Fibroblast of pulmonary artery (primary cell): ENCODE results near the gene PDSS1.

Experiments
- DNase-seq: peaks from one replicate; pipeline ENCODE4 v3.0.0-alpha.2; 2010; ENCODE audit warnings: low read depth
- H3K4me3 ChIP-seq: replicated peaks from 2 replicates; pipeline ENCODE4 v1.5.1; 2011; ENCODE audit warnings: low read depth, mild to moderate bottlenecking, control low read depth, low read length, moderate library complexity
- TF ChIP-seq, protein P1 (sequence below): IDR thresholded peaks from 2 replicates; pipeline ENCODE4 v1.5.1; 2011; ENCODE audit warnings: mild to moderate bottlenecking, control low read depth, low read length, inconsistent platforms; ENCODE audit errors: missing control alignments

The PDSS1 gene

DNA sequence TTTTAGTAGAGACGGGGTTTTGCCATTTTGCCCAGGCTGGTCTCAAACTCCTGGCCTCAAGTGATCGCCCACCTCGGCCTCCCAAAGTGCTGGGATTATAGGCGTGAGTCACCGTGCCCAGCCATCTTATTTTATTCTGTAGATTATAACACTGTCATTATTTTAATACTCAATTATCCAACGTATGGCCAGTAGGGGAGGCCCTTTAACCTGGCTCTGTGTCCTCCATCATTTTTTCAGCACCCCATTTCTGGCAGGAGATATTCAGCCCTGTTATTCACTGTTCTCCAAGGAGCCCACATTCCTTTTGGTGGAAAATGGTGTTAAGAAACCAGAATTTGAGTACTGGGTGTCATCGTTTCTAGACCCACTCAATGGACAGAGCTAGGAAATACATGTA is 31.5 kb downstream of the PDSS1 start:
- DNase-seq = no peak
- TF ChIP-seq, protein P1, sequence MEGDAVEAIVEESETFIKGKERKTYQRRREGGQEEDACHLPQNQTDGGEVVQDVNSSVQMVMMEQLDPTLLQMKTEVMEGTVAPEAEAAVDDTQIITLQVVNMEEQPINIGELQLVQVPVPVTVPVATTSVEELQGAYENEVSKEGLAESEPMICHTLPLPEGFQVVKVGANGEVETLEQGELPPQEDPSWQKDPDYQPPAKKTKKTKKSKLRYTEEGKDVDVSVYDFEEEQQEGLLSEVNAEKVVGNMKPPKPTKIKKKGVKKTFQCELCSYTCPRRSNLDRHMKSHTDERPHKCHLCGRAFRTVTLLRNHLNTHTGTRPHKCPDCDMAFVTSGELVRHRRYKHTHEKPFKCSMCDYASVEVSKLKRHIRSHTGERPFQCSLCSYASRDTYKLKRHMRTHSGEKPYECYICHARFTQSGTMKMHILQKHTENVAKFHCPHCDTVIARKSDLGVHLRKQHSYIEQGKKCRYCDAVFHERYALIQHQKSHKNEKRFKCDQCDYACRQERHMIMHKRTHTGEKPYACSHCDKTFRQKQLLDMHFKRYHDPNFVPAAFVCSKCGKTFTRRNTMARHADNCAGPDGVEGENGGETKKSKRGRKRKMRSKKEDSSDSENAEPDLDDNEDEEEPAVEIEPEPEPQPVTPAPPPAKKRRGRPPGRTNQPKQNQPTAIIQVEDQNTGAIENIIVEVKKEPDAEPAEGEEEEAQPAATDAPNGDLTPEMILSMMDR = no peak

DNA sequence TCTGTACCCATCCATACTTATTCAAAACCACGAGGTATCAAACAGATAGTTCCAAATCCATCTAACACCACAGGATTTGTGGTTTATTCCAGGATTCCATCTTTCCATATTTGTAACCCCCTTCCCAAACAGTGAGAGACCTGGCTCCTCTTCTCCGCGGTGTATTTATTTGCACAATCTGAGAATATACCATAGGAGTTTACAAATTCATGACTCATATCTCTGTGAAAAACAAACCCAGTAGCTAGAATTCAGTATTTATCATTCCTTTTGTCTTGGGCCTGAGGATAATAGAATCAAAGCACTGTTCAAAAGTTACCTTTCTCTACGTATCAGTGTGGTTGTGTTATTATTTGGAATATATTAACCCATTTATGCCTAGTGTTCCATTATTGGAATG is 31.9 kb downstream of the PDSS1 start:
- no peak for DNase-seq
- TF ChIP-seq, protein P1 = no peak
- H3K4me3 ChIP-seq = no peak overlapping the region

More for the DNA sequence above, 31.5 kb downstream of the PDSS1 start:
- H3K4me3 ChIP-seq = no peak overlapping the region

DNA sequence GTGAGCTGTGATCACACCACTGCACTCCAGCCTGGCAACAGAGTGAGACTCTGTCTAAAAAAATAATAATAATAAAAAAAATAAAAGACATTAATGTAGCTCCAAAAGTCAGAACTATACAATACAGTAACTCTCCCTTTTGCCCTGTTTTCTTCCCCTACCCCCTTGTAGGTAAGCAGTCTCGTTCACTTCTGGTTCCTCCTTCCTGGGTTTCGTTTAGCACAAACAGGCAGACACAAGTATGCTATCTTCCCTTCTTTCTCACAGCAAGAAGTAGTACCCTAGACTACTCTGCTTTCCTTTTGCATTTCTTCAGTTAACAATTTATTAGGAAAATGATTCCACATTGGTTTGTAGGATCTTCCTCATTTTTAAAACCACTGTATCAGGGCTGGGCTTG is 33.1 kb downstream of the PDSS1 start:
- TF ChIP-seq, protein P1 = no peak
- DNase-seq = no peak
- H3K4me3 ChIP-seq = no peak overlapping the region

DNA sequence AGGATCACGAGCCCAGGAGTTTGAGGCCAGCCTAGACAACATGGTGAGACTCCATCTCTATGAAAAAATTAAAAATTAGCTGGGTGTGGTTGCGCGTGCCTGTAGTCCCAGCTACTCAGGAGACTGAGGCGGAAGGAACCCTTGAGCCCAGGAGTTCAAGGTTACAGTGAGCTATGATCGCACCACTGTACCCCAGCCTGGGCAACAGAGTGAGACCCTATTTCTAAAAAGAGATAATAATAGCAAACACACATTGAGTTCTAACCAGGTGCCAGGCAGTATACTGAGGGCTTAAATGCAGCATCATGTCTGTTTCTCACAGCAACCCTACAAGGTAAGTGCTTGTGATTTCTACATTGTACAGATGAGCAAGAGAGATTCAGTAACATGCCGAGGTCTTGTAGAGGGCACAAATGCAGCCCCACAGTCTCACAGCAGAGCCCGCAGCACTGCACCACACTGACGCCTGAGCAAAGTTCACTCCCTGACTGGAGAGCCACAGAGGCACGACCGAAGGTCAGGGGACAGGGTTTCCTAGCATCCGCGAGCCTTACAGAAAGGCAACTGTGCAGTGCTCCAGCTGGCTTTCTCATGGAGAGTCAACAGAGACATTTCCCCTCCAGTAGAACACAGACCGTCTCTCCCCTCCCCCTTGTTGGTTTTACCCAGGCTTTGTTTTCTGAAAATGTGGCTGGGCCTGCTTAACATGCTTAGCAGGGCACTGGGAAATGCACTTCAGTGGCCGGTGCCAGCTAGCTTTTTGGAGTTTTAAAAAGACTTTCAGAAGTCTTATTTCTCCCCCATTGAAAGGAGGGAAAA is 36.5 kb downstream of the PDSS1 start:
- H3K4me3 ChIP-seq = no peak overlapping the region
- DNase-seq = no peak
- TF ChIP-seq, protein P1 = no peak

DNA sequence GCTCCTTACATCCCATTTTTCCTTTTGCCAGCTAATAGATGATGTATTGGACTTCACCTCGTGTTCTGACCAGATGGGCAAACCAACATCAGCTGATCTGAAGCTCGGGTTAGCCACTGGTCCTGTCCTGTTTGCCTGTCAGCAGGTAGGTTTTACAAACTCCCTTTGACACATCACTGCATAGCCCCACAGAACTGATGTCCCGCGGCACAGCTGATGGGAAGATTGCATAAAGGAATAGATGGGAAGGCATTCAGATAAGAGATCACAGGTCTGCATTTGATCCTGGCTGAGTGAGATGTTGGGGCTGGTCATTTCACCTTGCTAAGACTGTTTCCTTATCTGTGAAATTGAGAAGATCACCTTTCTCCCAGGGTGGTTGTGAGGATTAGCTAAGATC is 37.9 kb downstream of the PDSS1 start:
- H3K4me3 ChIP-seq = no peak overlapping the region
- no peak for DNase-seq
- TF ChIP-seq, protein P1 = no peak

DNA sequence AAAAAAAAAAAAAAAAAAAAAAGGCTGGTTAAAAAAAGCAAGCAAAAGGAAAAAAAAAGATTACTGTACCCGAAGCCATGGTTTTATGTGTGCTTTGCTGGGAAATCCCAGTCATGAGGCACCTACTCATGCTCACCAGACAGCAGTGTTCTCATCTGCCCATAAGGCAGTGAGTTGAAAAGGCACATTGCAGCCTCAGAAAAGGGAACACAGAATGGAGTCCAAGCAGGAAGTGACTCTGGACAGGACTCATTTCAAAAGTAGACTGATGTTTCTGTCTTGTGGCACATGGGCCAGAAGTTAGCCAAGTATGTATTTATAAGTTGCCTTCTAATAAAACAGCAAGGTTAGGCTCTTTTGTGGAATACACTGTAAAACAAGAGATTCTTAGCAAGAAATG is 40.2 kb downstream of the PDSS1 start:
- TF ChIP-seq, protein P1 = no peak
- H3K4me3 ChIP-seq = no peak overlapping the region
- DNase-seq = peak; percentile 11
